Neutrophil (primary cell): ENCODE measurements around the gene NR2F1-AS1.

Source experiments
- H3K27ac ChIP-seq: fragments of 200-600 bp; sonication (generic); 2 replicates; pipeline ENCODE4 v1.5.1; 2016; ENCODE audit warnings: mild to moderate bottlenecking, moderate library complexity
- H3K27me3 ChIP-seq: fragments of 200-600 bp; sonication (generic); 2 replicates; pipeline ENCODE4 v1.6.0; 2016; ENCODE audit warnings: mild to moderate bottlenecking
- H3K36me3 ChIP-seq: fragments of 200-600 bp; sonication (generic); 2 replicates; pipeline ENCODE4 v1.5.1; 2017
- H3K4me1 ChIP-seq, 2 experiments: fragments of 200-600 bp in 1 of 2; sonication (generic) in 1 of 2; 1 replicate in 1 of 2; 2 replicates in 1 of 2; pipeline versions ENCODE4 v1.5.1 to v1.6.1; 2013 to 2016; ENCODE audit warnings: low read depth in 1 of 2, low read length in 1 of 2, mild to moderate bottlenecking in 1 of 2, moderate library complexity in 1 of 2; ENCODE audit not compliant: control insufficient read depth in 1 of 2, insufficient read depth in 1 of 2
- H3K4me3 ChIP-seq, 2 experiments: fragments of 200-600 bp in 1 of 2; sonication (generic) in 1 of 2; 1 replicate in 1 of 2; 2 replicates in 1 of 2; pipeline ENCODE4 v1.5.1; 2013 to 2016; ENCODE audit warnings: low read depth in 1 of 2, low read length in 1 of 2, mild to moderate bottlenecking in 1 of 2, moderate library complexity in 1 of 2
- H3K9me3 ChIP-seq: fragments of 200-600 bp; sonication (generic); 2 replicates; pipeline ENCODE4 v1.5.1; 2016
- TF ChIP-seq, protein P1 (sequence below): fragments of 200-600 bp; sonication (generic); IDR thresholded peaks from 2 replicates; pipeline ENCODE4 v1.5.1; 2016; ENCODE audit warnings: antibody characterized with exemption

The NR2F1-AS1 gene

DNA sequence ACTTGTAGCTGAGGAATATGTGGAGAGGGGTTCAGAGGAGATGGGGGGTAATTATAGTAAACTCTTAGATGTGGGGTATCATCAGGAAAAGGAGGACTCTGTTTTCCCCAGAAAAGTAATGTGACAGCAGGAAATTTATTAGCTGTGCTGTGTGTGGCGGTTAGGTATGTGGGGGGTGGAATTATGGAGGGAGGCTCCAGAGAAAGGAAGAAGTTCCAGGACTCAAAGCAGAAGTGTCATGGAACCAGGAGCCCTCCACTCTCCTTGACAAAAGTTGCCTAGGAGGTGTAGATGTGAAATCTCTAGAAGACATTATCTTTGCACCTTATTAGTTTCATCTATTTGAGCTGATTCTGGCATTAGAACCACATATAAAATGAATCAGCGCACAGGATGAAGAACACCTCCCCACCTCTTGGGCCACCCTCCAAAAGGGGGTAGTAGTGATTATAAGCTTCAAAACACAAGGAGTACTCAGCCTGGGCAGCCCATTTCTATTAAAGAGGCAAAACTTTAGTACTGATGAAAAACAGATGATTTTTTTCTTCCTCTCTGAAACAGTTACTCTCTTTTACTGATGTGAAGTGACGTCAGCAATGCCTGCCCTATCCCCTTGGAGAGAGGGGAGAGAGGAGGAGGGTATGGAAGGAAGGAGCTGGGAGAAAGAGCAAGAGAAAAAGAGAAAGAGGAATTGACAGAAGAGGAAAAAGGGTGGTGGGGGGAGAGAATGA is 20.2 kb upstream of the NR2F1-AS1 start:
- Histone ChIP-seq H3K36me3 (no peaks in the 10 kb centered on the region), H3K4me1 (peaks cover 14 to 17% of the 10 kb centered on the region in 2 experiments), H3K4me3 (no peak overlapping the region), H3K27me3 (peaks cover 100% of the 10 kb centered on the region), H3K9me3 (peaks cover 3% of the 10 kb centered on the region), H3K27ac (no peak overlapping the region)
- TF ChIP-seq, protein P1, sequence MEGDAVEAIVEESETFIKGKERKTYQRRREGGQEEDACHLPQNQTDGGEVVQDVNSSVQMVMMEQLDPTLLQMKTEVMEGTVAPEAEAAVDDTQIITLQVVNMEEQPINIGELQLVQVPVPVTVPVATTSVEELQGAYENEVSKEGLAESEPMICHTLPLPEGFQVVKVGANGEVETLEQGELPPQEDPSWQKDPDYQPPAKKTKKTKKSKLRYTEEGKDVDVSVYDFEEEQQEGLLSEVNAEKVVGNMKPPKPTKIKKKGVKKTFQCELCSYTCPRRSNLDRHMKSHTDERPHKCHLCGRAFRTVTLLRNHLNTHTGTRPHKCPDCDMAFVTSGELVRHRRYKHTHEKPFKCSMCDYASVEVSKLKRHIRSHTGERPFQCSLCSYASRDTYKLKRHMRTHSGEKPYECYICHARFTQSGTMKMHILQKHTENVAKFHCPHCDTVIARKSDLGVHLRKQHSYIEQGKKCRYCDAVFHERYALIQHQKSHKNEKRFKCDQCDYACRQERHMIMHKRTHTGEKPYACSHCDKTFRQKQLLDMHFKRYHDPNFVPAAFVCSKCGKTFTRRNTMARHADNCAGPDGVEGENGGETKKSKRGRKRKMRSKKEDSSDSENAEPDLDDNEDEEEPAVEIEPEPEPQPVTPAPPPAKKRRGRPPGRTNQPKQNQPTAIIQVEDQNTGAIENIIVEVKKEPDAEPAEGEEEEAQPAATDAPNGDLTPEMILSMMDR: no peak

DNA sequence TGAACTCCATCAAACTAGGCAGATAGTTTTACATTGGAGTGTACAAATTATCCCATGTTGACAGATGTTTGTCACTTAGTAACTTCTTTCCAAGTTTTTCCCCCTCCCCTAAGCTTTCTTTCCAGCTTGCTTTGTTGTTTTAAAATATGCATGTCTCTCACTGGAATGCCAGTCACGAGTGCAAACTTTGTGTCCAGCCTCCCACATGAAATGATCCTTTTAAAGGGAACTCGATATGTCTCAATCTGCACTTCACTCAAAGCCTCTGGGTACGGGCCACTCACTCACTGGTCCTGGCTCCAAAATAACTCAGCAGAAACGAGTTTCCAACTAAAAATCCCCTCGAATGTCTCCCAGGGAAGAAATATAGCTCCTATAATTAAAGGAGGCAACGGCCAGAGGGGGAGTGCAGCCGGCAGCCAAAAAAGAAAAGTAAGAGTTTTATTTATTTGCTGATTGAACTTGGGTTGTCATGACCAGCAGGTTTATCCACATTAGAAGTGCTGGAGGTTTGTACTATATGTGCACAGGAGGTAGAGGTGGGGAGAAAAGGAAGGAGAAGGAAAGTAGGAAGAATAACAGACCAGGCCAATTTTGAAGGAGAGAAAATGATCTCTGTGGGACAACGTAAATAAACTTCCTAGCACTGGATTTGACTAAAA is 19.5 kb upstream of the NR2F1-AS1 start:
- TF ChIP-seq, protein P1: no peak
- peaks cover 100% of the 10 kb centered on the region for H3K27me3 ChIP-seq
- H3K36me3 ChIP-seq: no peaks in the 10 kb centered on the region
- no peak overlapping the region for H3K4me3 ChIP-seq
- H3K4me1 ChIP-seq: peaks cover 16 to 21% of the 10 kb centered on the region in 2 experiments
- peaks cover 4% of the 10 kb centered on the region for H3K9me3 ChIP-seq
- no peak overlapping the region for H3K27ac ChIP-seq

DNA sequence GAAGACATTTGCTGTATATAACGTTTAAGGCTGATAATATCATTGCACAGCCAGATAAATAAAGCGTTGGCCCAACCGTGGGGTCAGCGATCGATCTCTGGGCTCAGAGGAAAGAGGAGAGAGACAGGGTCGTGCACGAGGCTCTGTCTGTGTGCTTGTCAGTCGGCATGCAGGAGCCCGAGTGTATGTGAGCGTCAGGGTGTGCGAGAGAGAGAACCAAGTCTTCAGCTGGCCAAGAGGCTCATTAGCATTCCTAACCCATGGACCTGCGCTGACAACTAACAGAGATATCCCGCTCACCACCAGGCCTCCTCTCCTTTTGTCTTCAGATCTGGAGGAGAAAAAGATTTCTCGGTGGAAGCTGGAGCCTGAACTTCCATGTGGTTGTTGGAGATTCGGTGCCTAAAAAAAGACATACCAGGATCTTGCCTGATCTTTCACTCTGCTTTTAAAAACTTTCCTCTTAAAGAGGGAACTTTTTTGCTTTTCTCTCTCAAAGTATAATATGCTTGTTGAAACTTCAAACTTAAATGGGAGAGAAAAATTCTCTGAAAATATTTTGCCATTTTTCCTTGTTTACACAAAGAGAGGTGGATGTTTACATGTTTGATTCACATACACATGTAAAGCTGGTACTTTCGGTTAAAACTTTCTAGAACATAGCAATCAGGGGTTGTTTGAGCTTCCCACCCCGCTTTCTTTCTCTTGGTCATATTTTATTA is 18.5 kb upstream of the NR2F1-AS1 start:
- Histone ChIP-seq H3K9me3 (peaks cover 4% of the 10 kb centered on the region), H3K27me3 (peaks cover 100% of the 10 kb centered on the region), H3K4me1 (peaks cover 16 to 26% of the 10 kb centered on the region in 2 experiments), H3K4me3 (no peak overlapping the region), H3K27ac (no peak overlapping the region), H3K36me3 (no peaks in the 10 kb centered on the region)
- TF ChIP-seq, protein P1: no peak

DNA sequence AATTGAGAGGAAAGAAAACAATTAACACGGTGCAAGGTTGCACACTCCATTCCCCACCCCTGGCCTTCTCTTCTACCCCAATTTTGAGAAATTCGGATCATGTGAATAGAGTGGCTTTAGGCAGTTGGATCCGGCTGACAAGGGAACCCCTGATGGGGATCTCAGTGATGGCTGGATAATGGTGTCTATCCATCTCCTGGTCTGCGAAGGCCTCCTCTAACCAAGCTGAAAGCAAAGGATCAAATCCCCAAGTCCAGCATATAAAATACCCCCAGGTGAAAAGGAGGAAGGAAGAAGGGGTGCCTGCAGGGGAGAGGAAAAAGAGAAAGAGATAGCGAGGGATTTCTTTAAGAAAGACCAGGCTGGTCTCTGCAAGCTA is 18.0 kb upstream of the NR2F1-AS1 start:
- H3K9me3 ChIP-seq: peaks cover 4% of the 10 kb centered on the region

More for the DNA sequence above, 18.0 kb upstream of the NR2F1-AS1 start:
- H3K27ac ChIP-seq: no peak overlapping the region
- no peak overlapping the region for H3K4me3 ChIP-seq
- H3K36me3 ChIP-seq: no peaks in the 10 kb centered on the region
- TF ChIP-seq, protein P1: no peak
- peaks cover 100% of the 10 kb centered on the region for H3K27me3 ChIP-seq
- peaks cover 16 to 26% of the 10 kb centered on the region in 2 experiments for H3K4me1 ChIP-seq
